Stomach smooth muscle (tissue), 2 donors: ENCODE measurements around the gene CCDC188.

Source experiments
- H3K27ac ChIP-seq: one replicate; pipeline ENCODE4 v1.7.0; 2013; ENCODE audit warnings: mild to moderate bottlenecking, low read length, inconsistent platforms
- H3K27me3 ChIP-seq, 2 donors: one replicate each; pipeline ENCODE4 v1.7.0; 2013; ENCODE audit warnings: low read length in 2 of 2; ENCODE audit not compliant: insufficient read depth in 2 of 2, control insufficient read depth in 1 of 2
- H3K36me3 ChIP-seq, 2 donors: one replicate each; pipeline ENCODE4 v1.7.0; 2013; ENCODE audit warnings: low read length in 2 of 2; ENCODE audit not compliant: control insufficient read depth in 2 of 2, insufficient read depth in 2 of 2
- H3K4me1 ChIP-seq: one replicate; pipeline ENCODE4 v1.7.0; 2013; ENCODE audit warnings: low read length; ENCODE audit not compliant: control insufficient read depth, insufficient read depth
- H3K4me3 ChIP-seq, 2 donors: one replicate each; pipeline ENCODE4 v1.7.0; 2013; ENCODE audit warnings: low read length in 2 of 2
- H3K9ac ChIP-seq, 2 donors: one replicate each; pipeline ENCODE4 v1.7.0; 2013; ENCODE audit warnings: low read length in 2 of 2, mild to moderate bottlenecking in 1 of 2
- H3K9me3 ChIP-seq, 2 donors: one replicate each; pipeline ENCODE4 v1.7.0; 2013; ENCODE audit warnings: low read length in 2 of 2; ENCODE audit not compliant: control insufficient read depth in 2 of 2
- donor health status: healthy.
- donor health status: Pancreatic carcinoma.

Gene CCDC188

GRCh38 chr22:20178075-20178914 lies 27.4 kb upstream of the CCDC188 start:
- no peak overlapping the region for H3K27ac ChIP-seq
- H3K36me3 ChIP-seq: no peaks in the 10 kb centered on the region

GRCh38 chr22:20177217-20177911 lies 26.5 kb upstream of the CCDC188 start:
- Histone ChIP-seq H3K9ac (no peak overlapping the region), H3K27ac (no peak overlapping the region), H3K9me3 (no peaks in the 10 kb centered on the region), H3K4me3 (no peak overlapping the region), H3K4me1 (no peaks in the 10 kb centered on the region), H3K27me3 (no peaks in the 10 kb centered on the region), H3K36me3 (no peaks in the 10 kb centered on the region)

More at GRCh38 chr22:20178075-20178914, 27.4 kb upstream of the CCDC188 start:
- Histone ChIP-seq H3K9me3 (no peaks in the 10 kb centered on the region), H3K9ac (no peak overlapping the region), H3K27me3 (no peaks in the 10 kb centered on the region), H3K4me1 (no peaks in the 10 kb centered on the region), H3K4me3 (no peak overlapping the region)

- no peaks in the 10 kb centered on the region for H3K36me3 ChIP-seq
Measured at GRCh38 chr22:20176421-20177085, 25.7 kb upstream of the CCDC188 start.

GRCh38 chr22:20175597-20175900 lies 24.7 kb upstream of the CCDC188 start:
- H3K9me3 ChIP-seq: no peaks in the 10 kb centered on the region
- no peak overlapping the region for H3K4me3 ChIP-seq
- no peak overlapping the region for H3K9ac ChIP-seq
- H3K4me1 ChIP-seq: no peaks in the 10 kb centered on the region
- H3K27me3 ChIP-seq: no peaks in the 10 kb centered on the region
- no peaks in the 10 kb centered on the region for H3K36me3 ChIP-seq
- no peak overlapping the region for H3K27ac ChIP-seq

More at GRCh38 chr22:20176421-20177085, 25.7 kb upstream of the CCDC188 start:
- H3K4me1 ChIP-seq: no peaks in the 10 kb centered on the region
- no peaks in the 10 kb centered on the region for H3K9me3 ChIP-seq
- no peak overlapping the region for H3K27ac ChIP-seq
- no peaks in the 10 kb centered on the region for H3K27me3 ChIP-seq
- H3K4me3 ChIP-seq: no peak overlapping the region
- no peak overlapping the region for H3K9ac ChIP-seq

GRCh38 chr22:20174785-20175596 lies 24.1 kb upstream of the CCDC188 start:
- no peak overlapping the region for H3K4me3 ChIP-seq
- no peaks in the 10 kb centered on the region for H3K9me3 ChIP-seq
- H3K27ac ChIP-seq: no peak overlapping the region
- H3K9ac ChIP-seq: no peak overlapping the region
- H3K36me3 ChIP-seq: no peaks in the 10 kb centered on the region
- no peaks in the 10 kb centered on the region for H3K4me1 ChIP-seq
- H3K27me3 ChIP-seq: no peaks in the 10 kb centered on the region

GRCh38 chr22:20173772-20174171 lies 22.9 kb upstream of the CCDC188 start:
- H3K27me3 ChIP-seq: no peaks in the 10 kb centered on the region
- H3K27ac ChIP-seq: no peak overlapping the region
- no peaks in the 10 kb centered on the region for H3K4me1 ChIP-seq
- H3K9me3 ChIP-seq: no peaks in the 10 kb centered on the region
- no peak overlapping the region for H3K9ac ChIP-seq
- H3K4me3 ChIP-seq: no peak overlapping the region
- H3K36me3 ChIP-seq: no peaks in the 10 kb centered on the region

GRCh38 chr22:20173246-20173645 lies 22.4 kb upstream of the CCDC188 start:
- H3K4me1 ChIP-seq: no peaks in the 10 kb centered on the region
- H3K27ac ChIP-seq: no peak overlapping the region
- no peaks in the 10 kb centered on the region for H3K9me3 ChIP-seq
- H3K4me3 ChIP-seq: no peak overlapping the region
- H3K9ac ChIP-seq: no peak overlapping the region
- H3K36me3 ChIP-seq: no peaks in the 10 kb centered on the region
- H3K27me3 ChIP-seq: no peaks in the 10 kb centered on the region

GRCh38 chr22:20172141-20172613 lies 21.3 kb upstream of the CCDC188 start:
- no peak overlapping the region for H3K9ac ChIP-seq
- H3K36me3 ChIP-seq: no peaks in the 10 kb centered on the region
- no peaks in the 10 kb centered on the region for H3K4me1 ChIP-seq
- H3K27ac ChIP-seq: no peak overlapping the region
- no peaks in the 10 kb centered on the region for H3K27me3 ChIP-seq
- H3K4me3 ChIP-seq: no peak overlapping the region
- no peaks in the 10 kb centered on the region for H3K9me3 ChIP-seq

- no peak overlapping the region for H3K27ac ChIP-seq
- H3K4me1 ChIP-seq: no peaks in the 10 kb centered on the region
- H3K9ac ChIP-seq: no peak overlapping the region
- no peaks in the 10 kb centered on the region for H3K9me3 ChIP-seq
- no peak overlapping the region for H3K4me3 ChIP-seq
- no peaks in the 10 kb centered on the region for H3K36me3 ChIP-seq
- H3K27me3 ChIP-seq: no peaks in the 10 kb centered on the region
Measured at GRCh38 chr22:20171288-20172140, 20.7 kb upstream of the CCDC188 start.
